B cell (primary cell): Measurements from ENCODE around the gene NOD2.

Experiments
- EZH2 ChIP-seq: IDR thresholded peaks from 2 replicates; pipeline ENCODE4 v1.6.1; 2012; ENCODE audit warnings: borderline replicate concordance, low read depth, mild to moderate bottlenecking, moderate library complexity, low read length; ENCODE audit not compliant: insufficient read depth, poor library complexity, severe bottlenecking
- TF ChIP-seq, protein P1 (sequence below): fragments of 200-600 bp; IDR thresholded peaks from one replicate; pipeline ENCODE4 v1.8.0; 2022; ENCODE audit warnings: antibody characterized with exemption, mild to moderate bottlenecking

DNA sequence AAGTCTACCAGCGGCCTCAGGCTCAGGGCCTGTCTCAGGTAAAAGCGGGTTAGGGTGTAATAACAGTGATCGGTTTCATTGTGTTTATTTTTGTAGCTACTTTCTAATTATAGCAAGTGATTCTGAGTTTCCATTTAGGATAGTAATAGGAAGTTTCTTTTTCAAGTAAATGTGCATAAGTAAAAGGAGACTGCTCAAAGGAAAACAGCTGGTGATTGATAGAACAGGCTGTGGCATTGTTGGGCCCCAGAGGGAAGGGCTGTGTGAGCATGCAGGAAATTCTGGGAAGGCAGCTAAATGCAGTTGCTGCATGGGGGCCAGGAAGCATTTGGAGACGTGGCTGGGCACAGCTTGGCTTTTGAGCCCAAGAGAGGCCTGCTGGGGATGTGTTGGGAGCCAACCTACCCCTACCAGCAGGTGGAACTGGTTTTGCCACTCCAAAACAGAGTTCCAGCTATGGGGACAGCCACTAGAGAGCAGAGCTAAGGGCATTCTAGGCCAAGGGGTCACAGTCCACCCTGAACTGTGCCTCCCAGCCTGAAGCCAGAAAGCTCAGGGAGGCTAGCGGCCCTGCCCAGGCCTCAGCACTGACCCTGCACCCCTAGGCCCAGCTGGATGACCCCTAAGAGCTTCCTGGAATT is 24.9 kb upstream of the NOD2 start:
- TF ChIP-seq, protein P1, sequence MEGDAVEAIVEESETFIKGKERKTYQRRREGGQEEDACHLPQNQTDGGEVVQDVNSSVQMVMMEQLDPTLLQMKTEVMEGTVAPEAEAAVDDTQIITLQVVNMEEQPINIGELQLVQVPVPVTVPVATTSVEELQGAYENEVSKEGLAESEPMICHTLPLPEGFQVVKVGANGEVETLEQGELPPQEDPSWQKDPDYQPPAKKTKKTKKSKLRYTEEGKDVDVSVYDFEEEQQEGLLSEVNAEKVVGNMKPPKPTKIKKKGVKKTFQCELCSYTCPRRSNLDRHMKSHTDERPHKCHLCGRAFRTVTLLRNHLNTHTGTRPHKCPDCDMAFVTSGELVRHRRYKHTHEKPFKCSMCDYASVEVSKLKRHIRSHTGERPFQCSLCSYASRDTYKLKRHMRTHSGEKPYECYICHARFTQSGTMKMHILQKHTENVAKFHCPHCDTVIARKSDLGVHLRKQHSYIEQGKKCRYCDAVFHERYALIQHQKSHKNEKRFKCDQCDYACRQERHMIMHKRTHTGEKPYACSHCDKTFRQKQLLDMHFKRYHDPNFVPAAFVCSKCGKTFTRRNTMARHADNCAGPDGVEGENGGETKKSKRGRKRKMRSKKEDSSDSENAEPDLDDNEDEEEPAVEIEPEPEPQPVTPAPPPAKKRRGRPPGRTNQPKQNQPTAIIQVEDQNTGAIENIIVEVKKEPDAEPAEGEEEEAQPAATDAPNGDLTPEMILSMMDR = no peak
- TF ChIP-seq EZH2 = no peak
